IPS-11a (cell line): ENCODE results near the gene EIF2B4.

Experiments used
- H3K4me3 ChIP-seq: one replicate; pipeline ENCODE4 v1.5.1; 2013; ENCODE audit warnings: low read depth, low read length, control low read depth

Gene EIF2B4

DNA sequence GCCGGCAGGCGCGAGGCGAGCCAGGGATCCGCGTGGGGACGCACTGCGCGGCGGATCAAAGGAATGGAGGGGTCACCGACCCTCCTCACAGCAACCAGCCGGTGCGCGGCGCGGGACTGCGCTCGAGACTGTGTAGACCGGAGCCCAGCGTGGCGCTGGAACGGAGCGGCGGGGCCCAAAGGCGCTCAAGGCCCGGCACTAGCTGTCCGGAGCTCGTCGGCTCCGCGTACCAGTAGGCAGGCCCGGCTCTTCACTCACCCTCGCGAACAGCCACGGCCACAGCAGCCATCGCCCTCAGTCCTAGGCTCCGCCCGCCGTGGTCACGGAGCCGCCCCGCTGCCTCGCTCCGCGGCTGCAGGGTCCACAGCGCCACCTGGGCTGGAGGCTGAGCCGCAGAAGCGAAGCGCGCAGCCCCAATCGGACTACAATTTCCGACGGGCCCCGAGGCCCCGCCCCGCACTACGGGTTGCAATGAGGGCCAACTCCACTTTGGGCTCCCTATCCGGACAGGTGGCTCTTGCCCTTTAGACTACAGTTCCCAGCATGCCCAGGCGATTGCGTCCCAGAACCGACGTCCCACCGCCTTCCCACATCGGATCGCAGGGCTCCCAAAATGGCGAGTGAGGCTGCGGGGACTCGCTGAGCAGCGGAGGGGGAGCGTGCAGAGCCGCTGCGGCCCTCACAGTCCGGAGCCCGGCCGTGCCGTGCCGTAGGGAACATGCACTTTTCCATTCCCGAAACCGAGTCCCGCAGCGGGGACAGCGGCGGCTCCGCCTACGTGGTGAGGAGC is at the start of gene EIF2B4, which contains the start of gene SNX17:
TSS of gene EIF2B4 (minus strand) at position 313 of the 790 bp plus-strand sequence. CDS start at position 289, 24 bp downstream.
TSS of gene SNX17 (plus strand) at position 591 of the 790 bp plus-strand sequence. CDS start at position 719, 128 bp downstream.
- H3K4me3 ChIP-seq = peak within 1 kb of the TSS; percentile 97

DNA sequence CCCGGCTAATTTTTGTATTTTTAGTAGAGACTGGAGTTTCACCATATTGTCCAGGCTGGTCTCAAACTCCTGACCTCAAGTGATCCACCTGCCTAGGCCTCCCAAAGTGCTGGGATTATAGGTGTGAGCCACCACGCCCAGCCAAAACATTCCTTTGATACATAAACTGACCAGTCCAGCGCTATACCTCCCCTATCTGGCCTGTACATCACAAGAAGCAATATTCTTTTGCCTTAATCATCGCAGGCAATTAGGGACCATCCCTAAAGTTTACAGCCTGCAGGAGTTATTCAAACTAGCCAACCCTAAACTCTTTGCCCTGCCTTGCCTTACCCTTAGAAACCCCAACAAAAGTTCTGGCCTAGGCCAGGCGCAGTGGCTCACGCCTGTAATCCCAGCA is 46.0 kb upstream of the EIF2B4 start:
- H3K4me3 ChIP-seq = no peak overlapping the region

DNA sequence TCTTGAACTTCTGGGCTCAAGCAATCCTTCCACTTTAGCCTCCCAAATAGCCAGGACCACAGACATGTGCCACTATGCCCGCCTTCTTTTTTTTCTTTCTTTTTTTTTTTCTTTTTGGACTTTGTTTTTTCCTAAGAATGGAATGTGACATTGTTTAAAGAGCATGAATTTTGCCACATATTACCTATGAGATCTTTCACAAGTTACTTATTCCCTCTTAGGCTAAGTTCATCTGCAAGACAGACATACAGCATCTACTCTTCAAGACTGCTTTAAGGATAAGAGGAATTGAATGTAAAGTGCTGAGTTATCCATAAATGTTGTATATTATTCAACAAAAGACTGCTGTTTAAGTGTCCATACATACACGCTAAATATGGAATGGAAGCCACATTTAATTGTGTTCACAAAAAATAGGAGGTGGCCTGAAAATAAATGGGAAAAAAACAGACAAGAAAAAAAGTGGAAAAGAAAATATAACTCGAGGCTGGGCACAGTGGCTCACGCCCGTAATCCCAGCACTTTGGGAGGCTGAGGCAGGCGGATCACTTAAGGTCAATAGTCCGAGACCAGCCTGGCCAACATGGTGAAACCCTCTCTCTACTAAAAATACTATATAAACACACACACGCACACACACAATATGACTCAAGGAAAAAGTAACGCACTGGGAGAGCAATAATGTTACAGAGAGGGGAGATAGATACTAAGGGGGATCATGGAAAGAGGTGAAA is 42.4 kb upstream of the EIF2B4 start:
- H3K4me3 ChIP-seq = no peak overlapping the region

GRCh38 chr2:27409321-27410073 is 39.4 kb upstream of the EIF2B4 start, which contains the start of gene PPM1G:
PPM1G (minus strand) TSS chr2:27409591; CDS start chr2:27409422, 169 bp downstream.
- peak within 1 kb of the TSS; percentile 97 for H3K4me3 ChIP-seq

- H3K4me3 ChIP-seq = peak overlapping the region; percentile 97
These were observed 38.6 kb upstream of the EIF2B4 start for GRCh38 chr2:27408601-27409320.

DNA sequence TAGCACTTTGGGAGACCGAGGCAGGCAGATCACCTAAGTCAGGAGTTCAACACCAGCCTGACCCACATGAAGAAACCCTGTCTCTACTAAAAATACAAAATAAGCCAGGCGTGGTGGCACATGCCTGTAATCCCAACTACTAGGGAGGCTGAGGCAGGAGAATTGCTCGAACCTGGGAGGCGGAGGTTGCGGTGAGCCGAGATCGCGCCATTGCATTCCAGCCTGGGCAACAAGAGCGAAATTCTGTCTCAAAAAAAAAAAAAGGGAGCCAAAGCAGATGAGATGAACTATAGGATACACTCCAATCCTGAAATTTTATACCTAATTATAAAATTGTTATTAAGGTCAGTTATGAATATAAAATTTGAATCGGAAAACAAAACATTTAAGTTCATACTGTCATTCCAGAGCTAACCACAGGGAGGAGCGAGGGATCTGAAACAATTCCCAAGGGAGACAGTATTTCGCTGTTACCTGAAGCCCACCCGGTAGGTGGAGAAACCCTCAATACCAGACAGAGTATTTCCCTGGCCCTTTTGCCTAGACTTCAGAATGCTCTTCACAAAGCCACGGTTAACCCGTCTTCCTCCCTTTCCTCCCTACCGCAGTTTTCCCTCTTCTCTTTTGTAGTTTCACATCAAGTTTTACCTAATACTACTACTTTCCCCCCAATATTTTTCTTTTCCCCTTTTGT is 37.8 kb upstream of the EIF2B4 start:
- H3K4me3 ChIP-seq = peak overlapping the region; percentile 97

DNA sequence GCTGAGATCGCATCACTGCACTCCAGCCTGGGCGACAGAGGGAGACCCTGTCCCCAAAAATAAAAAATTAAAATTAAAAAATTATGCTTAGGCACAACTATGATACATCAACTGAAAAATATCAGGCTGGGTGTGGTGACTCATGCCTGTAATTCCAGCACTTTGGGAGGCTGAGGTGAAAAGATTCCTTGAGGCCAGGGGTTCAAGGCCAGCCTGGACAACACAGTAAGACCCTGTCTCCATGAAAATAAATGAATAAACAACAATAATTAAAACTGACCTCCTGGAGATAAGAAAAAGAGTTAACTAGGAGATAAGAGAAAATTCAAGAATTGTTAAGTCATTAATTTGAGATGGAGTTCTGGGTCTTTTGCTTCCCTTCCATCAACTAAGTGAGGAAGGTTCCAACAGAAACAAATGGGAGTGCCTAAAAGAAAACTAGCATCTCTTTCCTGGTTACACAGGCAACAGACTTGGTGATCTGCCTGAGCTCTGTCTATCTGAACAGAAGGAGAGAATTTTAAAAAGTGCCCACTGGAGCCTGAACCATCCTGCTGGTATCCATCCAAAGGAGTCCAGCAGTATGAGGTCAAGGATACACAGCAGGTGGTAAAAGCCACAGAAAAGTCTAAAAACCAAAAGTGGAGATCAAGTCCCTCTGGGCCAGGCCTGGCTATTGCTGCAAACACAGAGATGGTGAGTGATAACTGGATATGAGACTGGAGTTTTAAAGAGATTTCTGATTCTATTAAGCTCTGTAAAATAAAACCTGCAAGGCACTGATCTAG is 30.4 kb upstream of the EIF2B4 start:
- no peak overlapping the region for H3K4me3 ChIP-seq

DNA sequence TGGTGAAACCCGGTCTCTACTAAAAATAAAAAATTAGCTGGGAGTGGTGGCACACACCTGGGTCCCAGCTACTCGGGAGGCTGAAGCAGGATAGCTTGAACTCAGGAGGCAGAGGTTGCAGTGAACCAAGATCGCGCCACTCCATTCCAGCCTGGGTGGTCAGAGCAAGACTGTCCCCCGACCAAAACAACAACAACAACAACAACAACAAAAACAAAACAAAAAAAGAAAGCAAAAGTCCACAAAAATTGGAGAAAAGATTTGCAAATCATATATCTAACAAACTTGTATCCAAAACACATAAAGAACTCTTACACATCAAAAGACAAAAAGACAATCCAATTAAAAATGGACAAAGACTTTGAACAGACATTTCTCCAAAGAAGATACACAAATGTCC is 28.8 kb upstream of the EIF2B4 start:
- H3K4me3 ChIP-seq = no peak overlapping the region

GRCh38 chr2:27393225-27393624 is 23.1 kb upstream of the EIF2B4 start:
- no peak overlapping the region for H3K4me3 ChIP-seq

GRCh38 chr2:27390822-27391679 is 20.9 kb upstream of the EIF2B4 start:
- no peak overlapping the region for H3K4me3 ChIP-seq

DNA sequence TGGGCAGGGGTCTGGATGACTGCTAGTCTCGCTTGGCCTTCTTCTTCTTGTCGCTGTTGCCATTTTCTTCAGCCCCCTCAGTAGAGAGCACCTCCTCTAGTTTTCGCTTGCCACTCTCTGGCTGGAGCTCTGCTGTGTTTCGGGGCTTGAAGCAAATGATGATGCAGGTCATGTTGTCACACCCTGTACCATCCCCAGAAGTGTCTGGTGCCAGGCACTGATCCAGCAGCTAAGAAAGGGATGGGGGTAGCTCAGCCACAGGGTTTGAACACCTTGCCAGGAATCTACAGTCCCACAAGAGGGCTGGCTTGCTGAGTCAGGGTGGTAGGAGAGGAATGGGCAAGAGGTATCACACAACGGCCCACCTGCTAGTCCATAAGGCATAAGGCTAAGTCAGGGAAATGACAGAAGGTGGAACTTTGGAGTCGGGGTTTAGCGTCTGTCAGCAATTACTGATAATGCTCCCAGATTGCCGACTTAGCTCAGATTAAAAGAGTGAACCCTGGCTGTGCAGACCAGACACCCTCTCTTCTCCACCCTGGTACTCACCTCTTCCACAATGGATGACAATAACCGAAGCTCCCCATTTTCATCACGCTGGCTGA is 11.5 kb upstream of the EIF2B4 start:
- no peak overlapping the region for H3K4me3 ChIP-seq

GRCh38 chr2:27380626-27381545 is 10.7 kb upstream of the EIF2B4 start, which contains the start of gene ZNF513:
ZNF513 (minus strand) TSS chr2:27380734; CDS start chr2:27380526, 208 bp downstream.
- H3K4me3 ChIP-seq = peak within 1 kb of the TSS; percentile 84

DNA sequence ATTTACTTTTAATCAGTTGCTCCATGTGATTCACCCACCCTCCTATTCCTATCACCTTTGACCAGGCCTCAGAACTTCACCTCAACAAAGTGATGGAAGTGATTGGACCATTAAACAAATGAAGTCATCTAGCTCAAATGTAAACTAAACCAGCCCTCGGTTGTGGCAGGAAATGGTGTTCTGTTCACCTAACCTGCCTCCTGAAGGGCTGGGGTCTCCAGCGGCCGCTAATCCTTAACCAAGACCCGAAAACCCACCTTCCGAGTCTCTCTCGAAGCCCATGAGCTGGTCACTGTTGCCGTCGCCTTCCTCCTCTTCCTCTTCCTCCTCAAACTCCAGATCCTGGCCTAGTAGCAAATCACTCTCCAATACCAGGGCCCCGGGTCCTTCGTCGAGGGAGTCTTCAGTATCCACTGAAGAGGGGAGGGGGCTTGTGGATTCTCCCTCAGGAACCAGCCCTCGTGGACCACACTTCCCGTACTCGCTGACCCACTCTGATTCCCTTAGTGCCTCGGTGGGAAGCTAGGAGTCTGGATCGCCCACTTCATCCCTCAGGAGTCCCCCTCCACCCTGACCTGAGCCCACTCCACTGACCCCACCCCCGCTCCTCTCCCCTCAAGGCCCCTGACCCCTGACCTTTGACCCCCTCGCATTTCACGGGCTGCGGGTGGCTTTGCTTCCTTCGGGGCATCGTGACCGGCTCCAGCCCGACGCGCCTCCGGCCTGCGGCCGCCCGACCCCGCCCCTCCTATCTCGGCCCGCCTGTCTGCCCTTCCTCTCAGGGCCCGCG is 9.9 kb upstream of the EIF2B4 start:
- peak overlapping the region; percentile 84 for H3K4me3 ChIP-seq

DNA sequence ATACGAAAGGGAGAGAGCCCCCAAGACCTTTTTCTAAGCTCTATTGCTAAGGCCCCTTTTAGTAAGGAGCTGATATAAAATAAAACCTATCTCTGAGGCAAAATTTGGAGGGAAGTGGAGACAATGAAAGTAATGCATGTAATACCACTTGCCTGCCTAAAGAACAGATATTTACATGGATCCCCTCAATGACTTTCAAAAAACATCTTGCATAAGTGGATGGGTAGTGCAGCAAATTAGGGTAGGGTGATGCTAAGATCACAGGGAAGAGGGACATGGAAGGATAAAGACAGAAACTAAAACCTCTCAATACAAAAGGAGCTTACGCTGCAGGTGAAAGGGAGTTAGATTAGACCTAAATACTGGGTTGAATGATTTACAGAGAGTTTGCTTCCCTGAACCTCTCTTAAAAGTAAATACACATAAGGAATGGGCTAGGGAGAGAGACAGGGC is 9.3 kb upstream of the EIF2B4 start:
- peak overlapping the region; percentile 84 for H3K4me3 ChIP-seq

- no peak overlapping the region for H3K4me3 ChIP-seq
These were observed 8.7 kb upstream of the EIF2B4 start for GRCh38 chr2:27378809-27379290.
